ENCODE results near the gene SHISA4. TPM values are rescaled to one million over a fixed set of nuclear protein-coding genes. Genes with fewer than 3 reads are reported as not detected.

Gene SHISA4
- total RNA-seq, 1 experiment from 2014 or later: 9.9 TPM

DNA sequence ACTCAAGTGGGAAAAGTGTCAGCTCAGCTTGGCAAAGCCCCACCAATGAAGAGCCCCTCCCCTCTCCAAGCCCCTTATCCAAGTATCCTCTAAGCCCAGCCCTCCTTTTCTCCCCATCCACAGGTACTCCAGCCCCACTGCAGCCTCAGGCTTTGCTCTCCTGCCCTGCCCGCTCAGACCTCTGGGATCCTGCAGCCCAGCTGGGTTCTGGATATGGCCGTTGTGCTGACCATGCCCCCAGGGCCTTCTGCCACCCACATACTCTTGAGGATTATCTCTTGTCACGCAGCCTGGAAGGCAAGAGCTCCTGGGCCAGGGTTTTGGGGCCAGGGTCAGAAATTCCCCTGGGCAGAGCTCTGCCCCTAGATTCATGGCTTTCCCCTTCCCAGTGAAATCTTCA is 4.7 kb downstream of the SHISA4 start:
- no peaks in the 10 kb centered on the region for H3K9me3 Mint-ChIP-seq (ENCODE audit: low read depth, unreplicated experiment)
- no peaks in the 10 kb centered on the region for H3K27me3 Mint-ChIP-seq (ENCODE audit: unreplicated experiment)
- H3K36me3 Mint-ChIP-seq (ENCODE audit: insufficient read depth, unreplicated experiment): peaks cover 22% of the 10 kb centered on the region
- intact Hi-C loops (cut with micrococcal nuclease; ENCODE audit: unreplicated experiment): no loop called here
- no TSS peak for BruUV-seq (replicated peaks)
- H3K4me1 Mint-ChIP-seq (ENCODE audit: low read depth, unreplicated experiment): peaks cover 10% of the 10 kb centered on the region
- DNase-seq: no peak
- CTCF ChIA-PET: interaction anchor here (0.5 to 0.6 kb wide), 2 partner anchors 75 to 242 kb away, joined by 3 read pairs; no protein-coding TSS in a partner anchor
- H3K4me3 Mint-ChIP-seq (ENCODE audit: low read depth, unreplicated experiment): no peak overlapping the region
- TF ChIP-seq, protein P1, sequence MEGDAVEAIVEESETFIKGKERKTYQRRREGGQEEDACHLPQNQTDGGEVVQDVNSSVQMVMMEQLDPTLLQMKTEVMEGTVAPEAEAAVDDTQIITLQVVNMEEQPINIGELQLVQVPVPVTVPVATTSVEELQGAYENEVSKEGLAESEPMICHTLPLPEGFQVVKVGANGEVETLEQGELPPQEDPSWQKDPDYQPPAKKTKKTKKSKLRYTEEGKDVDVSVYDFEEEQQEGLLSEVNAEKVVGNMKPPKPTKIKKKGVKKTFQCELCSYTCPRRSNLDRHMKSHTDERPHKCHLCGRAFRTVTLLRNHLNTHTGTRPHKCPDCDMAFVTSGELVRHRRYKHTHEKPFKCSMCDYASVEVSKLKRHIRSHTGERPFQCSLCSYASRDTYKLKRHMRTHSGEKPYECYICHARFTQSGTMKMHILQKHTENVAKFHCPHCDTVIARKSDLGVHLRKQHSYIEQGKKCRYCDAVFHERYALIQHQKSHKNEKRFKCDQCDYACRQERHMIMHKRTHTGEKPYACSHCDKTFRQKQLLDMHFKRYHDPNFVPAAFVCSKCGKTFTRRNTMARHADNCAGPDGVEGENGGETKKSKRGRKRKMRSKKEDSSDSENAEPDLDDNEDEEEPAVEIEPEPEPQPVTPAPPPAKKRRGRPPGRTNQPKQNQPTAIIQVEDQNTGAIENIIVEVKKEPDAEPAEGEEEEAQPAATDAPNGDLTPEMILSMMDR (IDR thresholded peaks at IDR 0.05; ENCODE audit: unreplicated experiment): no peak
- H3K27ac Mint-ChIP-seq (ENCODE audit: unreplicated experiment): no peak overlapping the region

DNA sequence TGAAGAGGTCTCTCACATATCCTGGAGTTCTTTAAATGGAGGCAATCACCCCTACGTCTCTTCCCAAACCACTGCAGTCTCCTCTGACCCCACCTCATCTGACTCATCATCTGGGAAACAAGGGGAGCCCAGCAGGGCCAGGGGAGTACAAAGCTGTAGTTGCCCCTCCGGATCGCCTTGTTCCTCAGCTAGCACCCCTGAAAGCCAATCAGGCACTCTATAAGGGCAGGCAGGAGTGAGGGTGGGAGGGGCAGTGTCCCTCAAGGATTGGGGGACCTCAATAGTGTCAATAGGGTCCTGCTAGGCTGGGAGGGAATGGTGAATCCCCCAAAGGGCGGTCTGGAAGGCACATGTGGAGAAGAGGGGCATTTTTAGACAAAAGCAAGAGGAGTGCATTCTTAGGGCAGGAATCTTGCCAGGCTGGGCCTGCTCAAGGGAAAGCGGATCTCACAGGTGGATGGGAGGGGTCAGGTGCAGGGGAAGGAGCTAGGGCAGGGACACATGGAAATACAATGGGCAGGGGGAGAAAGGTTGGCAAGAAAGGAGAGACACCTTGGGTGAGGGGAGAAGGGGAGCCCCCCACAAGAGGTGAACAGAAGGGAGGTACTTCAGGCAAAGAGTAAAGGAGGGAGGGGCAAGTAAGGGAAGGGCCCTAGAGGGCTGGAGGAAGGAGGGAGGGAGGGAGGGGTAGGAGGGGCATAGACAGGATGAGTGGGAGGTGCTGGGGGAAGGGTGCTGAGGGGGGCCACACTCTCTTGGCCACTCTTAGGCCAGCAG is 5.8 kb downstream of the SHISA4 start:
- Mint-ChIP-seq H3K36me3 (ENCODE audit: insufficient read depth, unreplicated experiment) (peaks cover 11% of the 10 kb centered on the region), H3K4me3 (ENCODE audit: low read depth, unreplicated experiment) (no peak overlapping the region), H3K9me3 (ENCODE audit: low read depth, unreplicated experiment) (no peaks in the 10 kb centered on the region), H3K4me1 (ENCODE audit: low read depth, unreplicated experiment) (peaks cover 10% of the 10 kb centered on the region), H3K27ac (ENCODE audit: unreplicated experiment) (no peak overlapping the region), H3K27me3 (ENCODE audit: unreplicated experiment) (peaks cover 2% of the 10 kb centered on the region)
- DNase-seq: no peak
- intact Hi-C loops (cut with micrococcal nuclease; ENCODE audit: unreplicated experiment): loop anchor here (5.0 kb wide), 1 partner anchor 223 kb away; no protein-coding TSS in a partner anchor
- CTCF ChIA-PET: interaction anchor here (2.0 to 3.2 kb wide), 3 partner anchors 78 to 240 kb away, joined by 10 to 74 read pairs (median 13); partner anchors contain the start of gene RNPEP
- TF ChIP-seq, protein P1 (IDR thresholded peaks at IDR 0.05; ENCODE audit: unreplicated experiment): no peak
- no TSS peak for BruUV-seq (replicated peaks)

DNA sequence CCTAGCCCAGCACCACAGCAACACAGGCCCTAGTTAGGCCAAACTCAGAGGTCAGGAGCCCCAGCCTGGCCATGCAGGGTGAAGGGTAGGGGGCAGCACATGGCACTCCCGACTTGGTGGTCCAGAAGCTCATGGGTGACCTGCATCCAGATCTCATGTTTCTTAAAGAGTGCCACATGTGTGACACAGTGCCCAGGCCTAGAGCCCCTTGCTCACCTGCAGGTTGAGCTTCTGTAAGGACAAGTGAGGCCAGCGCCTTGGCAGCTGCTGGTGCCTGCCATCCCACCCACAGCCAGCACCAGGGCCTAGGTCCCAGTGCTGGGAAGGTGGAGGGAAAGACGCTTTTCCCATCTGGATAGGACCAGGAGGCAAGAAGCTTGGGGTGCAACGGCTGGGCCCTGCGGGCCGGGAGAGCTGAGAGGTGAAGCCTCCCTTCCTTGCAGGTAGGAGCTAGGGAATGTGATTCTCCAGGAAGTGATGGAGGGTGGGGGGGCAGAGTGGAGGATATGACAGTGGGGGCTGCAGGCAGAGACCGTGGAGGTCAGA is 6.5 kb downstream of the SHISA4 start:
- DNase-seq: no peak
- Mint-ChIP-seq H3K27ac (ENCODE audit: unreplicated experiment) (no peak overlapping the region), H3K27me3 (ENCODE audit: unreplicated experiment) (peaks cover 8% of the 10 kb centered on the region), H3K36me3 (ENCODE audit: insufficient read depth, unreplicated experiment) (peaks cover 8% of the 10 kb centered on the region), H3K9me3 (ENCODE audit: low read depth, unreplicated experiment) (peaks cover 2% of the 10 kb centered on the region), H3K4me3 (ENCODE audit: low read depth, unreplicated experiment) (no peak overlapping the region), H3K4me1 (ENCODE audit: low read depth, unreplicated experiment) (peaks cover 10% of the 10 kb centered on the region)
- intact Hi-C loops (cut with micrococcal nuclease; ENCODE audit: unreplicated experiment): loop anchor here (5.0 kb wide), 1 partner anchor 222 kb away; no protein-coding TSS in a partner anchor
- TF ChIP-seq, protein P1 (IDR thresholded peaks at IDR 0.05; ENCODE audit: unreplicated experiment): no peak
- CTCF ChIA-PET: interaction anchor here (0.5 to 3.2 kb wide), 17 partner anchors 11 to 365 kb away, joined by 3 to 74 read pairs (median 4); partner anchors contain the start of genes RNPEP and TIMM17A
- no TSS peak for BruUV-seq (replicated peaks)

DNA sequence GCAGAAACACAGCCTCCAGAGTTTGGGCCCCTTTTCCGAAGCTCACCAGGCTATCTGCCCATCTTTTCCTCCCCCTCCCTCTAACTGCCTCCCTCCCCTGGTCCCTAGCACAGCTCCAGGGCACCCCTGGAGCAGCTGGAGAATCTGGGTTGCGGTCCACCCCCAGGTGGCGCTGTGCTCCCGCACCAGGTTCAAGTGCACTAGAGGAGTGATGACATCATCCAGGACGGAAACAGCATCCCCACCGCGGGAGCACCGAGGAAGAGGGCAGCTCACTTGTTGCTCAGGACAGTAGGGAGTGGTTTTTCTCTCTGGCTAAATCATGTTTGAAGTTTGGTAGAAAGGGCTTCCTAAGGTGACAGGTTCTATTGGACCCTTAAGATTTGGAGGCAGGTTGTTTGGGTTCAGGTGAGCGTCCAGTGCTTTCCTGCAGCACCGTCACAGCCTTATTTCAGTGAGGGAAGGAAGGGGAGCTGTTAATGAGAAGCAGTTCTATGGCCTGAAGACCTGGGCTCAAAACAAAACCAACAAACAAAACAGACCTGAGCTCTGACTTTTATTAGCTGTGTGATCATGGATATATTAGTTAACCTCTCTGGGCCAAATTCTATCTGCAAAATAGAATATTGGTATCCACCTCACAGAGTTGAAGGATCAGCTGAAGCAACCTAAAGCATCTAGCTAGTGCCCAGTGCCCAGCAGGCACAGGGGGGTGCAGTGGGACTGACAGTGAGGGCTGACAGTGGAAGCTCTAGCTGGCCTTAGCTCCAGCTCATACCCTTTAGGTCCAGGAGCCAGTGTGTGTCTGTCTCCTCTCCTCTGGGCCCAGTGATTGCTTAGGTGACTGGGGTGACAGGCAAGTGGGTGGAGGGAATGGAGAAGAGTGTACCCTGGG is 7.5 kb downstream of the SHISA4 start:
- Mint-ChIP-seq H3K4me3 (ENCODE audit: low read depth, unreplicated experiment) (no peak overlapping the region), H3K9me3 (ENCODE audit: low read depth, unreplicated experiment) (peaks cover 5% of the 10 kb centered on the region), H3K27me3 (ENCODE audit: unreplicated experiment) (peaks cover 16% of the 10 kb centered on the region), H3K36me3 (ENCODE audit: insufficient read depth, unreplicated experiment) (peaks cover 8% of the 10 kb centered on the region), H3K4me1 (ENCODE audit: low read depth, unreplicated experiment) (peaks cover 10% of the 10 kb centered on the region), H3K27ac (ENCODE audit: unreplicated experiment) (no peak overlapping the region)
- intact Hi-C loops (cut with micrococcal nuclease; ENCODE audit: unreplicated experiment): loop anchor here (1.0 to 5.0 kb wide), 3 partner anchors 76 to 239 kb away; no protein-coding TSS in a partner anchor
- no TSS peak for BruUV-seq (replicated peaks)
- DNase-seq: peak; percentile 97
- TF ChIP-seq, protein P1 (IDR thresholded peaks at IDR 0.05; ENCODE audit: unreplicated experiment): peak; percentile 96
- CTCF ChIA-PET: interaction anchor here (0.6 to 3.2 kb wide), 23 partner anchors 9 to 366 kb away, joined by 3 to 74 read pairs (median 3); partner anchors contain the start of genes LMOD1, RNPEP and TIMM17A
